SIG-M5 treated with dmso at 0.1 percent for 504 hours (cell line): ENCODE data around the gene CARD8.
A peak's percentile ranks its signal among the peaks of the same experiment; 100 is the strongest.
"Not testable (repeated sequence)": the region's sequence is repeated elsewhere in the genome, so short reads cannot be mapped to it uniquely, and the experiment has no call there.

ENCODE experiments used
- DNase-seq: peaks from one replicate; lab custom pipeline; 2025; ENCODE audit not compliant: unreplicated experiment; lab: John Stamatoyannopoulos, UW

CARD8 gene

DNA sequence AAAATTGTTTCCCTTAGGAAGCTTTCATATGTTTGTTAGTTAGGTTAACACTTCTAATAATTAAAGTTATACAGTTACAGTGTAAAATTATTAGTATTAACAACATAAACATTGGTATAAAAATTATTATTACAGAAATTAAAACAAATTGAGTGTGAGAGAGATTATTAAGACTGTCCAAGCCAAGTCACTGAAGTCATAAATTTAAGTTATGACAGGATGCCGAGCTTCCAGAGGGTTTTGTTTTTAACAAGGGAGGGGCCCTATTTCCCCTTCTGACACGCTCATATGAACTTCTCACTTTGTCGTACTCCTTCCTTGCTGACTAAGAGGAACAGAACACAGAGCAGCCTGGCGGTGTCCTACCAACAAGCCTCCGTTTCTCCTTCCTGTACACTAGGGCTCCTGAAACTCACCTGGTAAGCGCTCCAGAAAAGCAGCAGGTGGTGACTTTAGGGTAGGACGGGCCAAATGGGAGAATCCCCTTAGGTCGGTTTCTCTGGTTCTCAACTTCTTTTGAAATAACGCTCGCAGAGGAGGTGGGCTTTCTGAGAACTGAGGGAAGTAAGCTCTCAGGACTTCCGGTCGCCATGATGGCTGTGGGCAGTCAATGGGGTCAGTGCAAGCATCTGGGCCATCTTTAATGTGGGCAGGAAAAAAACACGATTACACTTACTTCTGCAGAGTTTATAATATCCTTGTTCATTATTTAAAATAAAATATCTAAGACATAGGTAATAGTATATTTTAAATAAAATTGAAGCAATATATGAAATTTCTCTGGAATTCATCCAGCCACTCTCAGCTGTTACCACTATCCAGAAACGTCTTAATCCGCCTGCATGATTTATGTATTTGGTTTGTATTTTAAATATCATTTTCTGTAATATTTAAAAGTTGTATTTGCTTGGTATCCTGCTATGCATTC lies at the start of gene CARD8:
Gene CARD8 (minus strand): TSS at position 537 of the 928 bp plus-strand sequence. CDS start 14,892 bp downstream, outside the sequence.
- DNase-seq, result peak; percentile 98

DNA sequence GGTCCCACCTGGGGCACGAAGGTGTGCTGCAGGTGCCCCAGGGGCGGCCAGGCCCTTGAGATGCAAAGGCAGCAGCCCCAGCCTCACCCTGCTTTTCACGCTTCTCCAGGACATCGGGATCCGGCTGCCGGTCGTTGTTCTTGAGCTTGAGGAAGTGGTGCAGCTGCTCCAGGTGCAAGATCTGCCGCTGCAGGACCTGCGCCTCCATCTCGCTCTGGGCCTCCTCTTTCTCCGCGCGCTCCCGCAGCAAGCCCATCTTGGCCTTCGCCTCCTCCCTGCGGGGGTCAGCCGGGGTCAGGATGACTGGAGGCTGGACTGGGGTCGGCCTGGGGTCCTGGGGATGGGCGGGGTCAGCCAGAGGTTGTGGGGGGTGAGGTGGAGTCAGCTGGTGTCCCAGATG lies 48.2 kb upstream of the CARD8 start:
- no peak for DNase-seq

- no peak for DNase-seq
Observed at GRCh38 chr19:48303367-48303766, 47.7 kb upstream of the CARD8 start.

- no peak for DNase-seq
Observed at GRCh38 chr19:48302600-48302959, 46.9 kb upstream of the CARD8 start.

GRCh38 chr19:48301886-48302599 lies 46.3 kb upstream of the CARD8 start:
- no peak for DNase-seq

- DNase-seq, result no peak
Observed at GRCh38 chr19:48297975-48298374, 42.3 kb upstream of the CARD8 start.

DNA sequence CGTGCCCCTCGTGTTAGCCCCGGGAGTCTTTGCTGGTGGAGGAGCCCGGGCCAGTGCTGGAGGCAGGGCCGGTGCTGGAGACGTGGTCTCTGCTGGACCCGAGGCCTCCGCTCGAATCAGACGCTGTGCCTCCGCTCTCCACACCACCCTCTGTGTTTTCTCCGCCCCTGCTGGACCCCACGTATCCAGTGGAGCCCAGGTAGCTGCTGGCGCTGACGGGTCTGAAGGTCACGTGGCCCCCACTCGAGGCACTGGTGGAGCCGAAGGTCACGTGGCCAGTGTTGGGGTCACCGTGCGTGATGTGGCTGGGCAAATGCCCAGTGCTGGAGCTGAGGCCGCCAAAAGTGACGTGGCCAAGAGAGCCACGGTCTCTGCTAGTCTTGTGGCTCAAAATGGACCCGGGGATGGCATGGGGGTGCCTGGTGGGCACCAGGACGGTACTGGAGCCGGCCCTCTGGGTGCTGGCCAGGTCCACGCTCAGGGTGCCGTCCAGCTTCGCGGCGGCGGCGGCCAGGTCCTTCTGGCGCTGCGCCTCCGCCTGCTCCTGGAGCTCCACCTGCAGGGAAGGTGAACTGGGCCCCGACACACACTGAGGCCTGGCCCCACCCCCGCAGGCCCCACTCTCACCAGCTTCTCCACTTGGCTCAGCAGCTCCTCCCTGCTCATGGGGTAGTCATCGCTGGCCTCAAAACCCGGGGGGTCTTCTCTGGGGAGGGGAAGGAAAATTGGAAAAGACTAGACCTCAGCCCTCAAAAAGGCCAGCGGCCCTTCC lies 41.4 kb upstream of the CARD8 start:
- no peak for DNase-seq

GRCh38 chr19:48295458-48295857 lies 39.7 kb upstream of the CARD8 start:
- no peak for DNase-seq

DNA sequence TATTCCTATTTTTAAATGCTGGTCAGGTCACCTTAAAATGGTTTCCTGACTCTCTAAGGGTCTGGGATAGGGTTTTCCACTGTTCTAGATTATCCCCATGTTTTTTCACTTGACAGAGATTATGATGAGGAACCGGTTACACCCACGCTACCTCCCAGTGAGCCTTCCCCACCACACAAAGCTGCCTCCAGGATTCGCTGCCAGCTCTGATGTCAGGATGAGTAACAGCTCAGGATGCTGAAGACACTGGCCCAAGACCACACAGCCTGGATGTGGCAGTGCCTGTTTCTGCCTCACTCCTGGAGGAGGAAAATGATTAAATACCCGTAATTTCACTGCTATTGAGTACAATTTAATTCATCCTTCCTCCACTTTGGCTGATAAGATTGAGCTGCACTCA lies 37.1 kb upstream of the CARD8 start:
- DNase-seq, result no peak

- DNase-seq, result not testable (repeated sequence)
Observed at GRCh38 chr19:48291489-48291815, 35.7 kb upstream of the CARD8 start.

DNA sequence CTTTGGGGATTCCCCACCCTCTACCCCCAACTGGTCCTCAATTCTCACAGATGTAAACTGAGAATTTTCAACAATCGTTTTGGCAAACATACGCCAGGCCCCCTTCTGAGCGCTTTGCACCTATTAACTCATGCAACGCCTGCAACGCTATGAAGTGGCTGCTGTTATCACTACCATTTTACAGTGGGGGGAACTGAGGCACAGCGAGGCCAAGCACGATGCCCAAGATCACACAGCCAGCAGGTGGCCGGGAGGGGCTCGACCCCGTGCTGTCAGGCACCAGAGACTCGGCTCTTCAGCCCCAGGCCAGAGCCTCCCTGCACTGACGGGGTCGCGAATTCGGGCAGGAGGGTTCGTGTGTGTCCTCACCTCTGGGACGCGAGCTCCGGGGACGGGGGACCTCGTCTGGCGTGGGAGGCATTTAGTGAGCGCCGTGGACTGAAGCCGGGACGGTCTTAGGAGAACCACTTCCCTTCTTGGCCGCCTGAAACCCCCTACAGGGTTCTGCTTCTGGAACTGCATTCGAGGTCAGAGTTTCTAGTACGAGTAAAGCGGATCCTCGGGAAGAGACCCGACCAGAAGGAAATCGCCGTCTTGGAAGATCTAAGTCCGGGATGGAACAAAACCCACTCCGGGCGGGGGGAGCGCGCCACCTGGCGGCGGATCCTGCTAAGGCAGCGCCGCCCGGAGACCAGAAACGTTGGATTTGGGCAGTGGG lies 35.2 kb upstream of the CARD8 start:
- peak; percentile 18 for DNase-seq

DNA sequence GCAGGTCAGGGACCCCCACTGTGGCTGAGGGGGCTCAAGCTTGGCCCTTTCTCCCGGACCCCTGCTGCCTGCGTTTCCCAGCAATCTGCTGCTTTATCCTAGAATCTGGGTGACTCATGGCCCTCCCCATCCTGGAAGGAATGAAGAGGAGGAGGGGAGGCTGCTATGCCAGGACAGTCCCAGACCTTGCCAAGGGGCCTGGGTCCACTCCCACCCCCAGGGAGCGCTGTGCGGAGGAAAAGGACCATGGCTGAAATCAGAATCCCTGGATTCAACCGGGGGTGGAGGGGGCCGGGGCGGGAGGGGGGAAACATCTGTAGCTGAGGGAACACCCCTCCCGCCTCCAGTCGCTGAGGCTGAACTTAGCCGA lies 34.7 kb upstream of the CARD8 start:
- DNase-seq, result no peak

GRCh38 chr19:48287748-48288147 lies 32.0 kb upstream of the CARD8 start:
- no peak for DNase-seq

GRCh38 chr19:48284896-48285295 lies 29.2 kb upstream of the CARD8 start:
- DNase-seq, result no peak

DNA sequence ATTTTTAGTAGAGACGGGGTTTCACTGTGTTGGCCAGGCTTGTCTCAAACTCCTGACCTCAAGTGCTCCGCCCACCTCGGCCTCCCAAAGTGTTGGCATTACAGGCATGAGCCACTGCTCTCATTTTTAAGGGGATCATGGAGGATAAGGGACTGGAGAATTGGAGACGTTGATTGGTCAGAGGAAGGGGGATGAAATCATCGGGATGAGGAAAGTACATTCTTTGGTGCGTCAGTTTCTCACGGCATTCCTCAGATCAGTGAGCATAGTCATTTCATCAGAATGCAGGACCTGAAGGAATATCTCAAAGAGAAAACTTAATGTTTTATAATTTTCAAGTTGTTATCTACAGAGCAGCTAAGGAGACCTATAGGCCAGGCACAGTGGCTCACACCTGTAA lies 28.2 kb upstream of the CARD8 start:
- no peak for DNase-seq

DNA sequence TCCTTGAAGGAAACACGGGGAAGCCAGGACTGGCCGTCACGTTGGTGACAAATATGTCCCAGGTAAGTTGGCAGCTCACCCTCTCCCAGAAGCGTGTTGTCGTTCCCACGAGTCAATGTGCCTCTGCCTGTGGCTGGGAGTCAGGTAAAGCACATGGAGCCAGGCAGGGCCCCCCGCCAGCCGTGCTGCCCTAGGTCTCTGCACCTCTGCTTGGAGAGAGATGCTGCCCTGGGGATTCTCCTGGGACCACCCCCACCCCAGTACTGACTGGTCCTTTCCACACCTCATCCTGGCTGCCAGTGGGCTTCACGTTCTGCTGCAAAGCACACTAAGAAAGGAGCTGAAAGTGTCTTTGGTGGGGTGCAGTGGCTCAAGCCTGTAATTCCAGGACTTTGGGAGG lies 24.0 kb upstream of the CARD8 start:
- DNase-seq, result no peak

DNA sequence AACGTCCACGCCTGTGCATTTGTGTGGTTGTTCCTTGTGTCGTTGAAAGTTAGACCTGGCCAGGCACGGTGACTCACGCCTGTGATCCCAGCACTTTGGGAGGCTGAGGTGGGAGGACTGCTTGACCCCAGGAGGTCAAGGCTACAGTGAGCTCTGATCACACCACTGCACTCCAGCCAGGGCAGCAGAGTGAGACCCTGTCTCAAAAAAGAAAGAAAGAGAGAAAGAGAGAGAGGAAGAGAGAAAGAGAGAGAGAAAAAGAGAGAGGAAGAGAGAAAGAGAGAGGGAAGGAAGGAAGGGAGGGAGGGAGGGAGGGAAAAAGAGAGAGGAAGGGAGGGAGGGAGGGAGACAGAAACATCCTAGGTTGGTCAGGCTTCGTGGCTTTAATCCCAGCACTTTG lies 19.2 kb upstream of the CARD8 start:
- no peak for DNase-seq

- DNase-seq, result no peak
Observed at GRCh38 chr19:48274173-48274572, 18.5 kb upstream of the CARD8 start.

DNA sequence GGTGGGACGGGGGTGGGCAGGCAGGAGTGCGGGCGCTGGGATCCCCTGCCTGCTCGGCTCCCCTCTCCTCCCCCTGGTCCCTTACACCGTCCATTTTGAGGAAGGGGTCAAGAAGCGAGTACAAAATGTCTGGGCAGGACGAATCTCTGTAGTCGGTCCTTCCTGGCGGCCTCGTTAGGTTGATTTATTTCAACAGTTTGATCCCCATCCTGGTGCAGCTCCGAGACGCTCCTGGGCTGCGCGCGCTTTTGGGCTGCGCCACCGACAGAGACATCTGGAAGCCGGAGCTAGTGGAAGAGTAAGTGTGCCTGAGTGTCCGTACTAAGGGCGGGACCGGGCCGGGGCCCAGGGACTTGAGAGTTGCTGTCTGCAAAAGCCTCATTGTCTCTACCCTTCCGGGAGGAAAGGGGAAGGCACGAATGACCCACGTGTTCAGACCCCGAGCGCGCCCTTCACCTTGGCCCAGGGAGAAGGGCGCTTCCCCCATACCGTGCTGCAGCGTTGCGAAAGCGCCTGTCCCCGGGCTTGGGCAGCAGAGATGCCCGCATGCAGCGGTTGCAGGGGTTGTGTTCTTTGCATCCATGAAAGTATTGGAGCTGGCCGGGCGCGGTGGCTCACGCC lies 15.9 kb upstream of the CARD8 start:
- no peak for DNase-seq

- DNase-seq, result not testable (repeated sequence)
Observed at GRCh38 chr19:48269617-48270026, 13.9 kb upstream of the CARD8 start.

DNA sequence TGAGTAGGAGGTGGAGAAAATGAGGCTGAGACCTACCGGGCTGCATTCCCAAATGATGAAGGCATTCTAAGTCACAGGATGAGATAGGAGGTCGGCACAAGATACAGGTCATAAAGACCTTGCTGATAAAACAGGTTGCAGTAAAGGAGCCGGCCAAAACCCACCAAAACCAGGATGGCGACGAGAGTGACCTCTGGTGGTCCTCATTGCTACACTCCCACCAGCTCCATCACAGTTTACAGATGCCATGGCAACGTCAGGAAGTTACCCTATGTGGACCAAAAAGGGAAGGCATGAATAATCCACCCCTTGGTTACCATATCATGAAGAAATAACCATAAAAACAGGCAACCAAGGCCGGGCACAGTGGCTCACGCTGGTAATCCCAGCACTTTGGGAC lies 9.6 kb upstream of the CARD8 start:
- not testable (repeated sequence) for DNase-seq
